Thyroid gland (tissue), 4 donors: ENCODE results near the gene SLC25A27. TPM values are rescaled to one million over a fixed set of nuclear protein-coding genes. Genes with fewer than 3 reads are reported as not detected.
"Not testable (repeated sequence)": the region's sequence is repeated elsewhere in the genome, so short reads cannot be mapped to it uniquely, and the experiment has no call there.

Experiments
- DNase-seq, 2 donors: peaks; one replicate each; pipeline ENCODE4 v3.0.0-alpha.2; 2019
- H3K27ac ChIP-seq, 3 donors: fragments of 200-600 bp; sonication (generic); 1 replicate in 2 of 3; 2 replicates in 1 of 3; pipeline ENCODE4 v1.5.1; 2016 to 2019; ENCODE audit warnings: mild to moderate bottlenecking in 1 of 3, moderate library complexity in 1 of 3
- H3K27me3 ChIP-seq: fragments of 200-600 bp; sonication (generic); one replicate; pipeline ENCODE4 v1.5.1; 2019
- H3K36me3 ChIP-seq, 2 donors: fragments of 200-600 bp; sonication (generic); one replicate each; pipeline ENCODE4 v1.5.1; 2016 to 2019
- H3K4me1 ChIP-seq, 2 donors: fragments of 200-600 bp; sonication (generic); one replicate each; pipeline ENCODE4 v1.5.1; 2017 to 2019
- H3K4me3 ChIP-seq, 3 donors: fragments of 200-600 bp; sonication (generic); replicated peaks in 1 of 3; 1 replicate in 2 of 3; 2 replicates in 1 of 3; pipeline ENCODE4 v1.5.1; 2016; ENCODE audit warnings: mild to moderate bottlenecking in 1 of 3
- H3K9me3 ChIP-seq: fragments of 200-600 bp; sonication (generic); one replicate; pipeline ENCODE4 v1.5.1; 2017
- POLR2A ChIP-seq, 2 donors: fragments of 450-650 bp; IDR thresholded peaks; one replicate each; pipeline ENCODE4 v1.6.1; 2017; ENCODE audit warnings: antibody characterized with exemption in 2 of 2, mild to moderate bottlenecking in 2 of 2, moderate library complexity in 1 of 2
- WGBS, 2 donors: methylation state at CpG; one replicate each; pipeline ENCODE4 v1.1.5; 2017; 5-methylcytosine and 5-hydroxymethylcytosine counted together
- intact Hi-C: fragments of 100-400 bp; cut with DNase I; formaldehyde crosslinking; loops from one replicate; pipeline ENCODE4 v1.15.1; 2023
- total RNA-seq, 4 donors: library from RNA; depleted of rRNA; stranded (reverse); fragments of >200 nt; gene quantifications; one replicate each; pipeline ENCODE4 v1.2.3, GENCODE V29; 2016
- TF ChIP-seq, protein P1 (sequence below), 6 experiments: fragments of 200-600 bp in 3 of 6; fragments of 450-650 bp in 3 of 6; sonication (generic) in 3 of 6; IDR thresholded peaks; one replicate each; pipeline ENCODE4 v1.5.1; 2016 to 2019; ENCODE audit warnings: antibody characterized with exemption in 6 of 6, mild to moderate bottlenecking in 2 of 6, inconsistent platforms in 1 of 6, moderate library complexity in 1 of 6

SLC25A27 gene
- total RNA-seq, 4 donors from 2014 or later, result 26.6 to 81.4 (median 46.5) TPM

DNA sequence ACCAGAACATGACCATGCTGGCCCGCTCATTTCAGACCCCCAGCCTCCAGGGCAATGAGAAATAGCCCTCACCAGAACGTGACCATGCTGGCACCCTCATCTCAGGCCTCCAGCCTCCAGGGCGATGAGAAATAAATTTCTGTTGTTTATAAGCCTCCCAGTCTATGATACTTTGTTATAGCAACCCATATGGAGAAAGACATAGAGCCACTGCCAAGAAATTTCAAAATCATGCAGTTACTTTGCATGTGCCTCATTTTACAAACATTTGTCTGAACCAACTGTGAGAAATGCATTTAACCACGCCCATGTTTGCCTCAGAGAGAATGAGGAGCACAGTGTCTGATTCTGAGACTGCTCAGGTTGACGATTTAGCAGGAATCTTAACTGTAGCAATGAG is 15.6 kb upstream of the SLC25A27 start:
- H3K4me1 ChIP-seq, result no peaks in the 10 kb centered on the region
- no peaks in the 10 kb centered on the region for H3K27me3 ChIP-seq
- WGBS, 2 donors, result 90% methylated on average over 5 of the region's 5 CpGs
- no peak for DNase-seq
- no peaks in the 10 kb centered on the region for H3K9me3 ChIP-seq
- no peak overlapping the region for H3K27ac ChIP-seq
- H3K36me3 ChIP-seq, result no peaks in the 10 kb centered on the region
- H3K4me3 ChIP-seq, result no peak overlapping the region
- TF ChIP-seq, protein P1, sequence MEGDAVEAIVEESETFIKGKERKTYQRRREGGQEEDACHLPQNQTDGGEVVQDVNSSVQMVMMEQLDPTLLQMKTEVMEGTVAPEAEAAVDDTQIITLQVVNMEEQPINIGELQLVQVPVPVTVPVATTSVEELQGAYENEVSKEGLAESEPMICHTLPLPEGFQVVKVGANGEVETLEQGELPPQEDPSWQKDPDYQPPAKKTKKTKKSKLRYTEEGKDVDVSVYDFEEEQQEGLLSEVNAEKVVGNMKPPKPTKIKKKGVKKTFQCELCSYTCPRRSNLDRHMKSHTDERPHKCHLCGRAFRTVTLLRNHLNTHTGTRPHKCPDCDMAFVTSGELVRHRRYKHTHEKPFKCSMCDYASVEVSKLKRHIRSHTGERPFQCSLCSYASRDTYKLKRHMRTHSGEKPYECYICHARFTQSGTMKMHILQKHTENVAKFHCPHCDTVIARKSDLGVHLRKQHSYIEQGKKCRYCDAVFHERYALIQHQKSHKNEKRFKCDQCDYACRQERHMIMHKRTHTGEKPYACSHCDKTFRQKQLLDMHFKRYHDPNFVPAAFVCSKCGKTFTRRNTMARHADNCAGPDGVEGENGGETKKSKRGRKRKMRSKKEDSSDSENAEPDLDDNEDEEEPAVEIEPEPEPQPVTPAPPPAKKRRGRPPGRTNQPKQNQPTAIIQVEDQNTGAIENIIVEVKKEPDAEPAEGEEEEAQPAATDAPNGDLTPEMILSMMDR (IDR thresholded peaks at IDR 0.05), result no peak
- no peak for TF ChIP-seq POLR2A (IDR thresholded peaks at IDR 0.05)
- intact Hi-C loops, result no loop called here

DNA sequence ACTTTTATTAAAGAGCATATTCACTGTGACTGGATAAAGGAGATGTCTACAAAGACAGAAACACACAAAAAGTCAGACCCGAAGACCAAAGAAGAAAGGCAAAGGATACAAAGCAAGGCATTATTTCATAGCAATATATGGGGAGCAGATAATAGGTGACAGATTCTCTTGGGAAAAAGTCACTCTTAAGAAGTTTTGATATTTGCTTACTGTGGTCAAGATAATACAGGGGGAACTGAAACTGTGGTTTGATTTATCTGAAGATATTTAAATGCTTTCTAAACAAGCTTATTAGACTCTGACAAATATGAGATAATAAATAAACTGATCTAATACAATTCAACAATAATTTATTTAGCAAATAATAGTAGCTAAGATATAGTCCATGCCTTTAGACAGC is 14.8 kb upstream of the SLC25A27 start:
- no peak overlapping the region for H3K27ac ChIP-seq
- WGBS, 2 donors, result 95 to 99% methylated on average over 1 of the region's 1 CpG
- H3K27me3 ChIP-seq, result no peaks in the 10 kb centered on the region
- no peaks in the 10 kb centered on the region for H3K9me3 ChIP-seq
- intact Hi-C loops, result no loop called here
- no peak for DNase-seq
- TF ChIP-seq, protein P1 (IDR thresholded peaks at IDR 0.05), result no peak
- TF ChIP-seq POLR2A (IDR thresholded peaks at IDR 0.05), result no peak
- H3K36me3 ChIP-seq, result no peaks in the 10 kb centered on the region
- H3K4me1 ChIP-seq, result no peaks in the 10 kb centered on the region
- H3K4me3 ChIP-seq, result no peak overlapping the region

DNA sequence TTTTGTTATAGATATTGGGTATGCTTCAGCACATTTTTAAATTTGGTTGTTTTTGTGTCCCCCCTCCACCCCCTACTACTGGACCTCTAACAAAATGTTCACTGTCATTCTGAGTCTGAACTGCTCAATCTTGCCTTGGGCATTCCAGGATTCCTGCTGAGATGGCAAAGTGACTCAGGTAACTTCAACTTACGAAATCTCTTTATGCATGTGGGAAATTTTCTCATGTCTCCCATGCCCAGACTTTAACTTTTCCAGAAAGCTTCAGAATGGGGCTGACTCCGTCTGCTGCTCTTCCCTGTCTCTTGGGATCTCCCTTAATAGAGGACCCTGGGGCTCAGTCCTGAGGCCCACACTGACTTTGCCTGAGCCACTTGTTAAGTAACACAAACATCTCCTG is 14.1 kb upstream of the SLC25A27 start:
- TF ChIP-seq, protein P1 (IDR thresholded peaks at IDR 0.05), result no peak
- no peak for TF ChIP-seq POLR2A (IDR thresholded peaks at IDR 0.05)
- H3K27me3 ChIP-seq, result no peaks in the 10 kb centered on the region
- H3K27ac ChIP-seq, result no peak overlapping the region
- H3K4me3 ChIP-seq, result no peak overlapping the region
- intact Hi-C loops, result no loop called here
- no peaks in the 10 kb centered on the region for H3K36me3 ChIP-seq
- no peaks in the 10 kb centered on the region for H3K9me3 ChIP-seq
- no peaks in the 10 kb centered on the region for H3K4me1 ChIP-seq
- 90 to 92% methylated on average over 2 of the region's 2 CpGs for WGBS, 2 donors
- no peak for DNase-seq

DNA sequence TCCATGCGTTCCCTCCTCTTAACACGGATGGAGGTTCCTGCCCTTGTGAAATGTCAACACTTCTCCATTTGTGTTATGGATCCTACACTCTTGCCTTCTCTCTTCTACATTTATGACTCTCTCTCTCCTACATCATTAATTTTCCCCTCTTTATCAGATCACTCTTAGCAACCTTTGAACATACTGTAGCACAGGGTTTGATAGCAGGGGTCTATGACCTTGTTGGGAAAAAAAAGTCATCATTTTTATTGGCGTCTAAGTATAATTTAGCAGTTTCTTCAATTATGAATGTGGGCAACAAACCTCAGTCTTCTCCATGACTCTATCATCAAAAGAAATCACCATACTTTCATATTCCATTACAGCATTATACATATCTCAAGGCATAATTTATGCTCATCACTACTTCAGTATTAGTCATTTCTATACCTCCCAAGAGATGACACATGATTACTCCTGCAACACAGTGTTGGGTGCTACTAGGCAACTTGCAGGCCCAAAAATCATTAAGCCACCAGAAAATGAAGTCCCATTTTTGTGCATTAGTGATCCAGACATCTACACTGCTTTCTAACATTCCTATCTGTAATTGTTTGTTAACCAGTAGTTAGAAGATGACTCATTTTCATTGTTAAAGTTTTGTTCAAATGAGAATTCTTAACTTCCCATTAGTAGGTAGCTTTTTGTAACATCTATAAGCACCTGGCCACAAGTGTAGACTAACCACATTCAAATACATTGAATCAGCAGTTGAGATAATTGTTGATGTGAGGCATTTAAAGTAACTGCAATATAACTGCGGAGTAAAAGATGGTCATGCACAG is 9.6 kb upstream of the SLC25A27 start:
- Histone ChIP-seq H3K9me3 (no peaks in the 10 kb centered on the region), H3K4me3 (no peak overlapping the region), H3K27me3 (no peaks in the 10 kb centered on the region), H3K4me1 (no peaks in the 10 kb centered on the region), H3K27ac (no peak overlapping the region), H3K36me3 (no peaks in the 10 kb centered on the region)
- no peak for TF ChIP-seq POLR2A (IDR thresholded peaks at IDR 0.05)
- TF ChIP-seq, protein P1 (IDR thresholded peaks at IDR 0.05), result no peak
- no peak for DNase-seq
- intact Hi-C loops, result no loop called here
- 91% methylated on average over 4 of the region's 4 CpGs for WGBS, 2 donors

DNA sequence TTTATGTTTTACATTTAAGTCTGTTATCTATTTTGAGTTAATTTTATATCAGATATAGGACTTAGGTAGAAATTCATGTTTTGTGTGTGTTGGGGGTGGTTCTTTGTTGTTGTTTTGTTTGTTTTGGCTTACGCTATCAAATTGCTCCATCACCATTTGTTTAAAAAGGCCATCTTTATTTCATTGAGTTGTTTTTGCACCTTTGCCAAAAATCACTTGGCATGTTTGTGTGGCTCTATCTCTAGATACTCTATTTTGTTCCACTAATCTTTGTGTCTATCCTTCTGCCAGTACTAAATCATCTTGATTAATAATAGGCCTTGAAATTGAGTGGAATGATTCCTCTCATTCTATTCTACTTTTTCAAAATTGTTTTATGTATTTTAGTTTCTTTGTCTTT is 7.5 kb upstream of the SLC25A27 start:
- H3K4me1 ChIP-seq, result no peaks in the 10 kb centered on the region
- no peaks in the 10 kb centered on the region for H3K36me3 ChIP-seq
- no peaks in the 10 kb centered on the region for H3K27me3 ChIP-seq
- no peak for DNase-seq
- WGBS, 2 donors, result 96 to 98% methylated on average over 1 of the region's 1 CpG
- H3K4me3 ChIP-seq, result no peak overlapping the region
- H3K27ac ChIP-seq, result no peak overlapping the region
- intact Hi-C loops, result no loop called here
- no peak for TF ChIP-seq POLR2A (IDR thresholded peaks at IDR 0.05)
- TF ChIP-seq, protein P1 (IDR thresholded peaks at IDR 0.05), result no peak
- H3K9me3 ChIP-seq, result no peaks in the 10 kb centered on the region

DNA sequence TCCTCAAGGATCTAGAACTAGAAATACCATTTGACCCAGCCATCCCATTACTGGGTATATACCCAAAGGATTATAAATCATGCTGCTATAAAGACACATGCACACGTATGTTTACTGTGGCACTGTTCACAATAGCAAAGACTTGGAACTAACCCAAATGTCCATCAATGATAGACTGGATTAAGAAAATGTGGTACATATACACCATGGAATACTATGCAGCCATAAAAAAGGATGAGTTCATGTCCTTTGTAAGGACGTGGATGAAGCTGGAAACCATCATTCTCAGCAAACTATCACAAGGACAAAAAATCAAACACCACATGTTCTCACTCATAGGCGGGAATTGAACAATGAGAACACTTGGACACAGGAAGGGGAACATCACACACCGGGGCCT is 4.7 kb upstream of the SLC25A27 start:
- WGBS, 2 donors, result 95% methylated on average over 3 of the region's 4 CpGs

More for the DNA sequence above, 4.7 kb upstream of the SLC25A27 start:
- intact Hi-C loops, H3K9me3 ChIP-seq, H3K36me3 ChIP-seq, H3K27me3 ChIP-seq, DNase-seq, H3K4me3 ChIP-seq, H3K27ac ChIP-seq, H3K4me1 ChIP-seq: not testable (repeated sequence)
